ENCODE measurements around the gene NELFA. TPM values are rescaled to one million over a fixed set of nuclear protein-coding genes. Genes with fewer than 3 reads are reported as not detected.

Gene NELFA
- total and polyA plus RNA-seq, 2 of the 4 experiments (the other 2 are of a cell fraction): 4.3 to 21.9 TPM

DNA sequence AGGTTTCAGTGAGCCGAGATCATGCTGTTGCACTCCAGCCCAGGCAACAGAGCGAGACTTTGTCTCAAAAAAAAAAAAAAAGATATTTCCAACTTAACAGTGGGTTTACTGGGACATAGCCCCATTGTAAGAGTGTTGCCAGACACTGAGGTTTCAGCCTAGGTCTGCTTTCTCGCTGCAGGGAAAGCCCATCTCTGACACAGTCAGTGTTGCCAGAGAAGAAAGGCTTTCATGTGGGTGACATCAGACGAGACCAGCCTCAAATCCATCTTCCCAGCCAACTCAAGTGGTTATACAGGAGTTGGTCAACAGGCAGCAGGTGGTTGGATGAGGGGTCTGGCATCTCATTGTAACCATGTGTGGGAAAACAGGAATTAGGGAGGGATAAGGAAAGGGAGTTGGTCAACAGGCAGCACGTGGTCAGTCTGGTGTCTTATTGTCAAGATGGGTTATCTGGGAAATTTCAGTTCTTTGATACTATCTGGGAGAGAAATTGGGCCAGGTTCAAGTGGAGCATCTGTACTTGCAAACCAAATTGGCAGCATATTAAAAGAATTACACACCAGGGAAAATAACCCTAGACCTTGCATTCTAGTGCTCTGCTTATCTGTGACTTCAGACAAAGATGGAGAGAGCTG is 41.1 kb downstream of the NELFA start:
- dilution Hi-C loops (cut with HindIII; ENCODE audit: low sequenced_read_pairs, unreplicated experiment): no loop called here
- Histone ChIP-seq H3K9me1 (ENCODE audit: insufficient read depth, low read length) (0 out of 2 replicates have a peak, but pooled peaks cover 4% of the 10 kb centered on the region), H4K5ac (ENCODE audit: low read depth, low read length) (no peak overlapping the region), H4K20me1 (ENCODE audit: insufficient read depth, low read length) (no peaks in the 10 kb centered on the region), H2BK5ac (ENCODE audit: low read depth, low read length, poor library complexity, severe bottlenecking) (no peak overlapping the region), H2BK20ac (ENCODE audit: low read depth, low read length) (no peak overlapping the region), H3K4me2 (ENCODE audit: low read depth, low read length) (no peak overlapping the region), H3K27ac (ENCODE audit: insufficient read depth, low read length) (no peak overlapping the region), H2AFZ (replicated peaks; ENCODE audit: low read length, poor library complexity) (no peak overlapping the region), H3K14ac (replicated peaks; ENCODE audit: low read depth, low read length) (no peak overlapping the region), H3K9me3 (ENCODE audit: control insufficient read depth, insufficient read depth, low read length) (no peaks in the 10 kb centered on the region), H3K36me3 (ENCODE audit: control insufficient read depth, insufficient read depth, low read length) (peaks cover 30% of the 10 kb centered on the region), H3K9ac (ENCODE audit: low read depth, low read length) (no peak overlapping the region), H2BK15ac (ENCODE audit: low read depth, low read length) (no peak overlapping the region), H3K4me1 (ENCODE audit: control insufficient read depth, insufficient read depth, low read length) (no peaks in the 10 kb centered on the region; the same call in 1 of the 2 replicates), H2AK9ac (replicated peaks; ENCODE audit: low read depth, low read length, poor library complexity) (no peak overlapping the region), H3K23ac (ENCODE audit: low read depth, low read length) (no peak overlapping the region), H2BK120ac (ENCODE audit: low read depth, low read length) (no peak overlapping the region), H3K18ac (ENCODE audit: low read depth, low read length) (no peak overlapping the region), H4K91ac (ENCODE audit: insufficient read depth, low read depth, low read length) (no peak overlapping the region), H2AK5ac (ENCODE audit: low read depth, low read length) (no peak overlapping the region), H3K56ac (ENCODE audit: extremely low read depth, insufficient read depth, low read length) (no peak overlapping the region), H3K79me1 (ENCODE audit: low read depth in 1 of 2, low read length in 2 of 2) (peaks cover 9 to 53% of the 10 kb centered on the region in 2 experiments), H3K4ac (ENCODE audit: low read depth, low read length) (no peak overlapping the region), H4K8ac (ENCODE audit: low read depth in 2 of 2, low read length in 2 of 2) (no peak overlapping the region), H3K27me3 (ENCODE audit: control insufficient read depth, insufficient read depth, low read length) (no peaks in the 10 kb centered on the region), H3K4me3 (ENCODE audit: insufficient read depth, low read depth, low read length) (no peak overlapping the region)
- POLR2A ChIA-PET (ENCODE audit: unreplicated experiment): no interaction called here
- 80% methylated on average over 1 of the region's 5 CpGs; no CpG with 5 or more reads in 1 of the 2 experiments for WGBS, 2 experiments (ENCODE audit: extremely low coverage in 2 of 2, insufficient read length in 1 of 2)
- intact Hi-C loops (cut with micrococcal nuclease): no loop called here
- DNase-seq (peak; percentile 8), ATAC-seq (ENCODE audit: low read depth) (no peak)
- CTCF ChIA-PET: no interaction called here
- BruUV-seq (replicated peaks): no TSS peak
- in situ Hi-C loops (cut with MboI; ENCODE audit: low sequenced_read_pairs): no loop called here
- TF ChIP-seq MAZ (IDR thresholded peaks at IDR 0.05; ENCODE audit: borderline replicate concordance, low read depth, low read length): no peak
- no peak for TF ChIP-seq RAD21 (IDR thresholded peaks at IDR 0.05; ENCODE audit: low read length)
- no peak for TF ChIP-seq RFX5 (IDR thresholded peaks at IDR 0.05; ENCODE audit: low read depth, low read length)
- TF ChIP-seq BHLHE40 (IDR thresholded peaks at IDR 0.05; ENCODE audit: low read depth, low read length): no peak
- no peak for TF ChIP-seq CHD1 (IDR thresholded peaks at IDR 0.05; ENCODE audit: low read depth, low read length)
- no peak for TF ChIP-seq CEBPB (IDR thresholded peaks at IDR 0.05; ENCODE audit: low read depth, low read length)
- TF ChIP-seq, protein P1, sequence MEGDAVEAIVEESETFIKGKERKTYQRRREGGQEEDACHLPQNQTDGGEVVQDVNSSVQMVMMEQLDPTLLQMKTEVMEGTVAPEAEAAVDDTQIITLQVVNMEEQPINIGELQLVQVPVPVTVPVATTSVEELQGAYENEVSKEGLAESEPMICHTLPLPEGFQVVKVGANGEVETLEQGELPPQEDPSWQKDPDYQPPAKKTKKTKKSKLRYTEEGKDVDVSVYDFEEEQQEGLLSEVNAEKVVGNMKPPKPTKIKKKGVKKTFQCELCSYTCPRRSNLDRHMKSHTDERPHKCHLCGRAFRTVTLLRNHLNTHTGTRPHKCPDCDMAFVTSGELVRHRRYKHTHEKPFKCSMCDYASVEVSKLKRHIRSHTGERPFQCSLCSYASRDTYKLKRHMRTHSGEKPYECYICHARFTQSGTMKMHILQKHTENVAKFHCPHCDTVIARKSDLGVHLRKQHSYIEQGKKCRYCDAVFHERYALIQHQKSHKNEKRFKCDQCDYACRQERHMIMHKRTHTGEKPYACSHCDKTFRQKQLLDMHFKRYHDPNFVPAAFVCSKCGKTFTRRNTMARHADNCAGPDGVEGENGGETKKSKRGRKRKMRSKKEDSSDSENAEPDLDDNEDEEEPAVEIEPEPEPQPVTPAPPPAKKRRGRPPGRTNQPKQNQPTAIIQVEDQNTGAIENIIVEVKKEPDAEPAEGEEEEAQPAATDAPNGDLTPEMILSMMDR (conservative IDR thresholded peaks at IDR 0.05; ENCODE audit: low read depth, low read length): no peak
- no peak for TF ChIP-seq NFE2L2 (IDR thresholded peaks at IDR 0.05; ENCODE audit: low read depth, low read length)
- no peak for TF ChIP-seq POLR2A (IDR thresholded peaks at IDR 0.05; ENCODE audit: low read depth, low read length)
- no peak for TF ChIP-seq RCOR1 (IDR thresholded peaks at IDR 0.05; ENCODE audit: insufficient replicate concordance, low read length)
